Progenitor cell of endocrine pancreas (in vitro differentiated cells): ENCODE measurements around the gene HSD11B1L. TPM values are rescaled to one million over a fixed set of nuclear protein-coding genes. Genes with fewer than 3 reads are reported as not detected.

Source experiments
- DNase-seq: peaks from one replicate; pipeline ENCODE4 v3.0.0; 2021; ENCODE audit warnings: low spot score; ENCODE audit not compliant: unreplicated experiment
- H3K27ac Mint-ChIP-seq: 2 replicates; pipeline ENCODE4 v1.8.0; 2021; ENCODE audit warnings: mild to moderate bottlenecking, moderate library complexity, mixed read lengths
- H3K27me3 Mint-ChIP-seq: 2 replicates; pipeline ENCODE4 v1.8.0; 2021; ENCODE audit warnings: mixed read lengths
- H3K36me3 Mint-ChIP-seq: 2 replicates; pipeline ENCODE4 v1.8.0; 2022; ENCODE audit warnings: mixed read lengths; ENCODE audit not compliant: insufficient read depth
- H3K4me1 Mint-ChIP-seq: 2 replicates; pipeline ENCODE4 v1.8.0; 2021; ENCODE audit warnings: low read depth, mixed read lengths
- H3K4me3 Mint-ChIP-seq: 2 replicates; pipeline ENCODE4 v1.8.0; 2021; ENCODE audit warnings: low read depth, mild to moderate bottlenecking, moderate library complexity, mixed read lengths
- H3K9me3 Mint-ChIP-seq: 2 replicates; pipeline ENCODE4 v1.8.0; 2021; ENCODE audit warnings: low read depth, mixed read lengths
- CTCF ChIP-seq: fragments of 200-600 bp; sonication (generic); IDR thresholded peaks from one replicate; pipeline ENCODE4 v1.5.0; 2021; ENCODE audit warnings: antibody characterized with exemption, mild to moderate bottlenecking; ENCODE audit not compliant: unreplicated experiment
- total RNA-seq: library from RNA; stranded (reverse); gene quantifications from 2 replicates; pipeline ENCODE4 v1.2.1, GENCODE V29; 2021

The HSD11B1L gene
- total RNA-seq, 1 donor from 2014 or later = 20.1 TPM

- Mint-ChIP-seq H3K9me3 (no peaks in the 10 kb centered on the region), H3K27ac (no peak overlapping the region), H3K4me3 (no peak overlapping the region), H3K27me3 (no peaks in the 10 kb centered on the region), H3K36me3 (peaks cover 19% of the 10 kb centered on the region), H3K4me1 (no peaks in the 10 kb centered on the region)
- no peak for TF ChIP-seq CTCF
- DNase-seq = no peak
Measured at GRCh38 chr19:5672708-5673459, 7.9 kb upstream of the HSD11B1L start.

GRCh38 chr19:5673752-5674151 is 7.1 kb upstream of the HSD11B1L start:
- Mint-ChIP-seq H3K27ac (no peak overlapping the region), H3K4me3 (no peak overlapping the region), H3K27me3 (no peaks in the 10 kb centered on the region), H3K9me3 (no peaks in the 10 kb centered on the region), H3K4me1 (no peaks in the 10 kb centered on the region), H3K36me3 (peaks cover 19% of the 10 kb centered on the region)
- TF ChIP-seq CTCF = no peak
- DNase-seq = no peak

GRCh38 chr19:5674714-5675113 is 6.1 kb upstream of the HSD11B1L start:
- DNase-seq = no peak
- H3K9me3 Mint-ChIP-seq = no peaks in the 10 kb centered on the region
- no peak for TF ChIP-seq CTCF
- H3K4me3 Mint-ChIP-seq = no peak overlapping the region
- no peaks in the 10 kb centered on the region for H3K27me3 Mint-ChIP-seq
- no peak overlapping the region for H3K27ac Mint-ChIP-seq
- peaks cover 4% of the 10 kb centered on the region for H3K4me1 Mint-ChIP-seq
- H3K36me3 Mint-ChIP-seq = peaks cover 16% of the 10 kb centered on the region

GRCh38 chr19:5676105-5676771 is 4.6 kb upstream of the HSD11B1L start:
- H3K27ac Mint-ChIP-seq = peak overlapping the region; percentile 62
- no peak overlapping the region for H3K4me3 Mint-ChIP-seq
- DNase-seq = no peak
- no peaks in the 10 kb centered on the region for H3K9me3 Mint-ChIP-seq
- no peak for TF ChIP-seq CTCF
- H3K36me3 Mint-ChIP-seq = peaks cover 10% of the 10 kb centered on the region
- peaks cover 9% of the 10 kb centered on the region for H3K4me1 Mint-ChIP-seq
- no peaks in the 10 kb centered on the region for H3K27me3 Mint-ChIP-seq

GRCh38 chr19:5676772-5677105 is 4.1 kb upstream of the HSD11B1L start:
- no peaks in the 10 kb centered on the region for H3K9me3 Mint-ChIP-seq
- no peak for TF ChIP-seq CTCF
- no peaks in the 10 kb centered on the region for H3K27me3 Mint-ChIP-seq
- no peak for DNase-seq
- peaks cover 13% of the 10 kb centered on the region for H3K4me1 Mint-ChIP-seq
- H3K36me3 Mint-ChIP-seq = peaks cover 9% of the 10 kb centered on the region
- H3K27ac Mint-ChIP-seq = no peak overlapping the region
- H3K4me3 Mint-ChIP-seq = no peak overlapping the region
